ENCODE measurements around the gene UPK1B.
"Not testable (repeated sequence)": the region's sequence is repeated elsewhere in the genome, so short reads cannot be mapped to it uniquely, and the experiment has no call there.

Gene UPK1B

GRCh38 chr3:119240591-119241434 lies 67.4 kb downstream of the UPK1B start, which contains the start of gene B4GALT4:
B4GALT4 (minus strand) TSS chr3:119240878; CDS start chr3:119230099, 10,779 bp downstream.
- no peaks in the 10 kb centered on the region for H3K27me3 ChIP-seq (ENCODE audit: insufficient read depth, low read length)
- H3K4me3 ChIP-seq (ENCODE audit: low read length) = peak within 1 kb of the TSS; percentile 89
- no peaks in the 10 kb centered on the region for H3K9me3 ChIP-seq (ENCODE audit: insufficient read depth, low read depth, low read length)
- H3K36me3 ChIP-seq (ENCODE audit: insufficient read depth, low read depth, low read length) = peaks cover 15% of the 10 kb centered on the region
- peaks cover 3% of the 10 kb centered on the region; the same call in 1 of the 2 replicates for H3K4me1 ChIP-seq (ENCODE audit: insufficient read depth, low read length)
- peak within 1 kb of the TSS; percentile 1 for H3K27ac ChIP-seq (ENCODE audit: low read length)
- peak within 1 kb of the TSS; percentile 87 for H3K9ac ChIP-seq (ENCODE audit: low read depth, low read length)

DNA sequence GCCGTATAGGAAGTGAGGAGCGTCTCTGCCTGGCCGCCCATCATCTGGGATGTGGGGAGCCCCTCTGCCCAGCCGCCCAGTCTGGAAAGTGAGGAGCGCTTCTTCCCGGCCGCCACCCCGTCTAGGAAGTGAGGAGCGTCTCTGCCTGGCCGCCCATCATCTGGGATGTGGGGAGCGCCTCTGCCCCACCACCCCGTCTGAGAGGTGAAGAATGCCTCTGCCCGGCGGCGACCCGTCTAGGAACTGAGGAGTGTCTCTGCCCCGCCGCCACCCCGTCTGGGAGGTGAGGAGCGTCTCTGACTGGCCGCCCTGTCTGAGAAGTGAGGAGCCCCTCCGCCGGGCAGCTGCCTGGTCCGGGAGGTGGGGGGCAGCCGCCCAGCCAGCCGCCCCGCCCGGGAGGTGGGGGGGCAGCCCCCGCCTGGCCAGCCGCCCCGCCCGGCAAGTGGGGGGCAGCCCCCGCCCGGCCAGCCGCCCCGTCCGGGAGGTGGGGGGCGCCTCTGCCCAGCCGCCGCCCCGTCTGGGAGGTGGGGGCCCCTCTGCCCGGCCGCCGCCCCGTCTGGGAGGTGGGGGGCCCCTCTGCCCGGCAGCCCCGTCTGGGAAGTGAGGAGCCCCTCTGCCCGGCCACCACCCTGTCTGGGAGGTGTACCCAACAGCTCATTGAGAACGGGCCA lies 69.1 kb downstream of the UPK1B start:
- H3K4me3 ChIP-seq (ENCODE audit: low read length); H3K36me3 ChIP-seq (ENCODE audit: insufficient read depth, low read depth, low read length); H3K27me3 ChIP-seq (ENCODE audit: insufficient read depth, low read length); H3K27ac ChIP-seq (ENCODE audit: low read length); H3K9me3 ChIP-seq (ENCODE audit: insufficient read depth, low read depth, low read length); H3K9ac ChIP-seq (ENCODE audit: low read depth, low read length); H3K4me1 ChIP-seq (ENCODE audit: insufficient read depth, low read length): not testable (repeated sequence)

DNA sequence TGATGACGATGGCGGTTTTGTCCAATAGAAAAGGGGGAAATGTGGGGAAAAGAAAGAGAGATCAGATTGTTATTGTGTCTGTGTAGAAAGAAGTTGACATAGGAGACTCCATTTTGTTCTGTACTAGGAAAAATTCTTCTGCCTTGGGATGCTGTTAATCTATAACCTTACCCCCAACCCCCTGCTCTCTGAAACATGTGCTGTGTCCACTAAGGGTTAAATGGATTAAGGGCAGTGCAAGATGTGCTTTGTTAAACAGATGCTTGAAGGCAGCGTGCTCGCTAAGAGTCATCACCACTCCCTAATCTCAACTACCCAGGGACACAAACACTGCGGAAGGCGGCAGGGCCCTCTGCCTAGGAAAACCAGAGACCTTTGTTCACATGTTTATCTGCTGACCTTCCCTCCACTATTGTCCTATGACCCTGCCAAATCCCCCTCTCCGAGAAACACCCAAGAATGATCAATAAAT lies 69.7 kb downstream of the UPK1B start:
- not testable (repeated sequence) for H3K27ac ChIP-seq (ENCODE audit: low read length); H3K9me3 ChIP-seq (ENCODE audit: insufficient read depth, low read depth, low read length); H3K9ac ChIP-seq (ENCODE audit: low read depth, low read length); H3K4me1 ChIP-seq (ENCODE audit: insufficient read depth, low read length); H3K27me3 ChIP-seq (ENCODE audit: insufficient read depth, low read length); H3K4me3 ChIP-seq (ENCODE audit: low read length); H3K36me3 ChIP-seq (ENCODE audit: insufficient read depth, low read depth, low read length)

DNA sequence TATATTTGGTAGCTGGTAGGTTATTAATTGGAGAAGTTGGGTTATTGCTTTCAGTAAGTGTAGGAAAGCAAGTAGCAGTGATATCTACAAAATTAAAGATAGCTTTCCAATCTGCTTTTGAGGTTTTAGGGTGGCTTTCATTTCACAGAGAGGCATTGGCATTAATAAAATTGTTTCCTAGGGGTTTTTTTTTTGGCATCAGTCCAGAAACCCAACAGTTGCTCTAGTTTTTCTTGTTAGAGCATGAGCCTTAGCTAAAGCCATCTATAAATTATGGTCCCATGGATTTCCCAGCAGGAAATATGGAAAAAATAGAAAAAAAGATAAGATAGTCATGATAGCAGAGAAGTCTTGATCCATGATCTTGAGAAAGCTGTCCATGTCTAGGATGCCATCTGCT lies 70.3 kb downstream of the UPK1B start:
- H3K27me3 ChIP-seq (ENCODE audit: insufficient read depth, low read length) = no peaks in the 10 kb centered on the region
- peaks cover 3% of the 10 kb centered on the region; the same call in 1 of the 2 replicates for H3K4me1 ChIP-seq (ENCODE audit: insufficient read depth, low read length)

GRCh38 chr3:119245778-119246177 lies 72.4 kb downstream of the UPK1B start:
- Histone ChIP-seq H3K9me3 (ENCODE audit: insufficient read depth, low read depth, low read length) (peaks cover 14% of the 10 kb centered on the region; the same call in 1 of the 2 replicates), H3K4me3 (ENCODE audit: low read length) (no peak overlapping the region), H3K4me1 (ENCODE audit: insufficient read depth, low read length) (peaks cover 3% of the 10 kb centered on the region; the same call in 1 of the 2 replicates), H3K27me3 (ENCODE audit: insufficient read depth, low read length) (no peaks in the 10 kb centered on the region), H3K36me3 (ENCODE audit: insufficient read depth, low read depth, low read length) (no peaks in the 10 kb centered on the region), H3K27ac (ENCODE audit: low read length) (no peak overlapping the region), H3K9ac (ENCODE audit: low read depth, low read length) (no peak overlapping the region)

More for the DNA sequence above, 70.3 kb downstream of the UPK1B start:
- no peak overlapping the region for H3K4me3 ChIP-seq (ENCODE audit: low read length)
- H3K27ac ChIP-seq (ENCODE audit: low read length) = no peak overlapping the region
- no peaks in the 10 kb centered on the region for H3K36me3 ChIP-seq (ENCODE audit: insufficient read depth, low read depth, low read length)
- no peak overlapping the region for H3K9ac ChIP-seq (ENCODE audit: low read depth, low read length)
- peaks cover 6% of the 10 kb centered on the region; the same call in 1 of the 2 replicates for H3K9me3 ChIP-seq (ENCODE audit: insufficient read depth, low read depth, low read length)
